GM18907 (cell line): Measurements from ENCODE around the gene GOLGA3.
"Not testable (repeated sequence)": the region's sequence is repeated elsewhere in the genome, so short reads cannot be mapped to it uniquely, and the experiment has no call there.

ENCODE experiments used
- ATAC-seq: cut with Tn5 transposase; IDR thresholded peaks from one replicate; pipeline ENCODE4 v1.9.1; 2021; ENCODE audit warnings: mild to moderate bottlenecking, moderate library complexity; ENCODE audit not compliant: unreplicated experiment

Gene GOLGA3

DNA sequence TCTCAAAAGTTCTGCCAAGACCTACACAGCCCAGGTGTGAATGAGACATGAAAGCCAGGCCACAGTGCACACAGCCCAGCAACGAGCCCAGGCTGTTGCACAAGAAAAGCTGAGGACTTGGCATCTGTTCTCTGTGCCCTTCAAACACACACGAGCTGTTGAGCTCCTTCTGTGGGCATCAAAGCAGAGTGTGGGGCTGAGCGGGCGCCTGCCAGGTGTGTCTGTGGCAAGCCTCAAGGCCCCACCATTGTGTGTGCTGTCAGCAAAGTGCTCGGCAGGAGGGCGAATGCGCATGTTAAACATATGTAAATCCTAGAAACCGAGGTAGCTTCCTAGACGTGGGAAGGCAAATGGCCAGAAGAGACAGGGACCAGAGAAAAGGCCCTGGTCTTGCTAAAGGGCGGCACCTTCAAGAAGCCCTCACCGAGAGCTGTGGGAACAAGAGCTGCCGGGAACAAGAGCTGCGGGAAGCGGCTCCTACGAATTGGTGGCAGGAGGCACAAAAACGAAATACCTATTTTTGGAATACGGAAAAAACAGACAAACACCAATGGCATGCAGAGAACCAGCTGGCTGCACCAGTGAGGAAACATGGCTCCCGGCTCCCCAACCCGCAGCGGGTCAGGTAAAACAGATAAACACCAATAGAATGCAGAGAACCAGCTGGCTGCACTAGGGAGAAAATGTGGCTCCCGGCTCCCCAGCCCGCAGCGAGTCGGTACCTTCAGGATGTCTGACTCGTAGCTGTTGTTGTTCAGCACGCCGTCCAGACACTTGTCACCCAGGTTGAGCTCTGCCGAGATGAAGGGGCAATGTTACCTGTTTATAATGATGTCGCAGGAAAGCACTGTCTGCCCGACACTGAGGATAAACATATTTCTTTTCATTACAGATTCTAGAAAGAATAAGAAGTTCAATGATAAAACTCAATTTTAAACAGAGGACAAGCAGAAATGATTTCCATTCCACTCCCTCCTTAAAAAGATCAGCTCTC, 19.0 kb upstream of the GOLGA3 start:
- ATAC-seq, result no peak

DNA sequence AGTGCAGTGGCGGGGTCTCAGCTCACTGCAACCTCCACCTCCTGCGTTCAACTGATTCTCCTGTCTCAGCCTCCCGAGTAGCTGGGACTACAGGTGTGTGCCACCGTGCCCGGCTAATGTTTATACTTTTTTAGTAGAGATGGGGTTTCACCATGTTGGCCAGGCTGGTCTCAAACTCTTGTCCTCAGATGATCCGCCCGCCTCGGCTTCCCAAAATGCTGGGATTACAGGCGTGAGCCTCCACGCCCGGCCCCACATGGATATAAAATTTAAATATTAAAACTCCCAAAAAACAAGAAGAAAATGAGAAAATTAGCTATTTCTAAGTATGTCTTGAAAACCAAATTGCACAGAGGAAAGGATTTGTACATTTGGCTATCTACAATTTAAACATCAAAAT, 16.0 kb upstream of the GOLGA3 start:
- ATAC-seq, result not testable (repeated sequence)

DNA sequence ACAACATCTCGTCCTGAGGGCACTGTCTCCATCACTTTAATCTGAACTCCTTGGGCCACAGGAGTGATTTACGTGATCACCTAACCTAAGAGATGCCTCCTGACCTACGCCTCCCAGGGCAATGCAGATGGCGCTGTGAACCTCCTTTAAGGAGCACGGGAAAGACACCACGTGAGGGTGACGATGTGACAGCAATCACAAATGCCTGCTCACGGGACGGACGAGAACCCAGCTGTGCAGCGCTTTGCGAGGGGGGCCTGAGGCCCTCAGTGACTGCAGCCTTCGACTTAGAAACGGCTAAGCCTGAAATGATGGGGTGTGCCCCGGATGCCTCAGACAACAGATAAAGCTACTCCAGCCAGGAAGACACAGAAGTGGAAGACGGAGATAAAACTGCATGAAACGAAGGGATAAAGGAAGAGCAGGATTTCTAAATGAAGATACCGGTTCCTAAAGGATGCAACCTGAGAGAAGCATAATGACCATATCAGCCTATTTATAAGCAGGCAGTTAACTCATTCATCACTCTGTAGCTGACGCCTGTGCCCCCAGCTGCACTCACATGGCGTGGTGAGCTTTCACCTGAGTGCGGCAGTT, 13.9 kb upstream of the GOLGA3 start:
- no peak for ATAC-seq

DNA sequence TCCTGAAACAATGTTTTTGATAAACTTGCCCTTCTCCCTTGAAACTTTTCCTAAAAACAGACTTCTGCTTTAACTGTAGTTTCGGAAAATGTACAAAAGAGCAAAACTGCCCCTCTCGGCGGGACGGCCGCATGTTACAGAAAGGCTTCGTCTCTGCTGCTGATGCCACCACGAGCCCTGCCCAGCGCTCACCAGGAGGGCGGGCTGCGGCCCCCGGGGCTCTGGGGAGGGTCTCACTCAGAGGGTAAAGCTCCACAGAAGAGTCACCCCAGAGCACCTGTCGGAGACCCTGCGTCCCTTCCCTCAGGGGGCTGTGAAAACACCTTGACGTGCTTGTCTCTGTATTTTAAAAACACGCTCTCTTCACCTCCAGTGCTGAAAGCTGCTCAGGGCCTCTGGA, 12.5 kb upstream of the GOLGA3 start:
- ATAC-seq, result no peak

- no peak for ATAC-seq
These were observed 11.9 kb upstream of the GOLGA3 start for GRCh38 chr12:132840536-132840935.

GRCh38 chr12:132839558-132840235, 11.0 kb upstream of the GOLGA3 start:
- ATAC-seq, result no peak

GRCh38 chr12:132838410-132839080, 9.9 kb upstream of the GOLGA3 start:
- no peak for ATAC-seq

DNA sequence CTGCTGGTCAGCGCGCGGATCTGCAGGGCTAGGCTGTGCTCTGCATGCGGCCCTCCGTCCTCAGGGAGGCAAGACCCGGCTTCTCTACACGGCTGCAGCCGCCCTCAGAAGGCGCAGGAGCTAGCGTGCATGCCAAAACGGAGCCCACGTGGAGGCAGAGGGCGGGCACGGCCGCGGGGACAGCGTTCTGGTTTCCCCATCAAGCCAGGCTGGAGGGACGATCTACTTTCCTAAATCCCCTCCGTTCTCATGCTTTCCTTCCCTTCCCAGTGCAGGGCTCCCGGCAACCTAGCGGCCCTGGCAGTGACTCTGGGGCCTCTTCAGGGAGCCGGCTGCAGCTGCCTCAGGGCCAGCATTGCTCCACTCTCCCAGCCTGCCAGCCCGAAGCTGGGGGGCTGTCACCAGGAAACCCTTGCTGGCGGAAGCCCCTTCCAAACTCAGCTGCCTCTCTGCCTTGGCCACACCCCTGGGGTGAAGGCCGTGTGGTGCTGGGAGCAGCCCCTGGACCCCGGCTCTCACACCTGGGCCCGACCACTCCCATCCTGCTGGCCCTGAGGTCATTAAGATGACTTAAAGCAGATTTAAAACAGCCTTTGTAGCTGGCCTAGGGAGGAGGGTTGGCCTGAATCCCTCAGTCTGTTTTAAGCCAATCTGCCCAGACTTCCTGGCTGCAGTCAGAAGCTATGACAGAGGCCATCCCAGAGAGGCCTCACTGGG, 9.2 kb upstream of the GOLGA3 start:
- ATAC-seq, result no peak

GRCh38 chr12:132836795-132837331, 8.2 kb upstream of the GOLGA3 start:
- ATAC-seq, result no peak

DNA sequence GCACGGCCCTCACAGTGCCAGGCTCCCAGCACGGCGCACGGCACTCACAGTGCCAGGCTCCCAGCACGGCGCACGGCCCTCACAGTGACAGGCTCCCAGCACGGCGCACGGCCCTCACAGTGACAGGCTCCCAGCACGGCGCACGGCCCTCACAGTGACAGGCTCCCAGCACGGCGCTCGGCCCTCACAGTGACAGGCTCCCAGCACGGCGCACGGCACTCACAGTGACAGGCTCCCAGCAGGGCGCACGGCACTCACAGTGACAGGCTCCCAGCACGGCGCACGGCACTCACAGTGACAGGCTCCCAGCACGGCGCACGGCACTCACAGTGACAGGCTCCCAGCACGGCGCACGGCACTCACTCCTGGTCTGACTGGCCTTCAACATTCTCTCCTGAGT, 7.6 kb upstream of the GOLGA3 start:
- not testable (repeated sequence) for ATAC-seq

GRCh38 chr12:132835076-132836025, 6.7 kb upstream of the GOLGA3 start:
- ATAC-seq, result no peak

DNA sequence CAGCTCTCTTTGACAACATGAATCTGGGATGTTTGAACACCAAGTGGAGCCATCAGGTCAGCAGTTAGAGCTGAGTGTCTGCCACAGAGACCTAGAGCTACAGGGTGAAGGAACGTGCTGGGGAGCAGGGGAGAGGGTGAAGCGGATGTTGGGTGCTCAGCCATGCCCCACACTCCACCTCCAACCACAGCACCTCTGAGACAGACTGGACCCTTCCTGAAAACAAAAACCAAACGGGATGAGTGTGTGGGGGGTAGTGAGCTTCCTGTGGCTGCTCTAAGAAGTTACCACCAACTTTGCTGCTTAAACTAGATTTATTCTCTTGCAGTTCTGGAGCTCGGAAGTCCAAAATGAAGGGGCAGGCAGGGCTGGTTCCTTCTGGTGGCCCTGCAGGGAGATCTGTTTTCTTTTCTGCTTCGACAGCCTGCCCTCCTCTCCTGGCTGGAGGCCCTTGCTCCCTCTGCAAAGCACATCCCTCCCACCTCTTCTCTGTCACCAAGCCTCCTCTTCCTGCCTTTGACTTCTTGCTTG, 5.6 kb upstream of the GOLGA3 start:
- no peak for ATAC-seq

DNA sequence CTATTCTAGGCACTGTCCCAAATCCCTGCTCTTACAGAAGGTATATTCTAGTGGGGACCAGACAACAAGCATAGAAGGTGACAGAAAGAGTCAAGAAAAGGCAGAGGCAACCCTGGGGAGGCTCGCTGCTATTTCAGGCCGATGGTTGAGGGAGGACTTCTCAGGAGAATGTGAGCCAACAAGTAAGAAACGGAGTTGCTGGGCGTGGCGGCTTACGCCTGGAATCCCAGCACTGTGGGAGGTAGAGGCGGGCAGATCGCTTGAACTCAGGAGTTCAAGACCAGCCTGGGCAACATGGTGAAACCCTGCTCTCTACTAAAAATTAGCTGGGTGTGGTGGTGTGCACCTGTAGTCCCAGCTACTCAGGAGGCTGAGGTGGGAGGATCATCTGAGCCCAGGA, 4.7 kb upstream of the GOLGA3 start:
- no peak for ATAC-seq

GRCh38 chr12:132831771-132832170, 3.1 kb upstream of the GOLGA3 start:
- no peak for ATAC-seq

- ATAC-seq, result peak; percentile 25
These were observed 636 bp downstream of the GOLGA3 start for GRCh38 chr12:132827763-132828703.

GRCh38 chr12:132825861-132826260, 2.8 kb downstream of the GOLGA3 start:
- no peak for ATAC-seq

- no peak for ATAC-seq
These were observed 3.6 kb downstream of the GOLGA3 start for GRCh38 chr12:132825089-132825488.

DNA sequence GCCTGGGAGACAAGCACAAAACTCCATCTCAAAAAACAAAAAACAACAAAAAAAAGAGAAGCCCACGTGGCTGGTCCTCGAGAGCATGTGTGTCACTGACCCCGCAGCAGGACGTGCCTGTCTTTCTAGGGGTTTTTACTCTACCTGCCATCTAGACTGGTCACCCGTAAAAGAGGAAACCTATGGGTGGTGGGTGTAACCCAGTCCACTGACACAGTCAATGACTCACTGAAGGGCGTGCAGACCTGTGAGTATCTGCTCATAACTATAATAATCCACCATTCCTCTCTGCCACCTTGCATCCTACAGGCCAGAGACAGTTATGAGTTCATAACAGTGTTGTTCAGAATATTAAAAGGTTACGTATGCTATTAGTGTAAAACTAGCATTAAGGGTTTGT, 4.6 kb downstream of the GOLGA3 start:
- no peak for ATAC-seq
